GM21717 (cell line): ENCODE measurements around the gene RPL18.
"Not testable (repeated sequence)": the region's sequence is repeated elsewhere in the genome, so short reads cannot be mapped to it uniquely, and the experiment has no call there.

Experiments used
- ATAC-seq: cut with Tn5 transposase; IDR thresholded peaks from one replicate; pipeline ENCODE4 v1.9.1; 2021; ENCODE audit warnings: mild to moderate bottlenecking, moderate library complexity; ENCODE audit not compliant: unreplicated experiment

Gene RPL18

DNA sequence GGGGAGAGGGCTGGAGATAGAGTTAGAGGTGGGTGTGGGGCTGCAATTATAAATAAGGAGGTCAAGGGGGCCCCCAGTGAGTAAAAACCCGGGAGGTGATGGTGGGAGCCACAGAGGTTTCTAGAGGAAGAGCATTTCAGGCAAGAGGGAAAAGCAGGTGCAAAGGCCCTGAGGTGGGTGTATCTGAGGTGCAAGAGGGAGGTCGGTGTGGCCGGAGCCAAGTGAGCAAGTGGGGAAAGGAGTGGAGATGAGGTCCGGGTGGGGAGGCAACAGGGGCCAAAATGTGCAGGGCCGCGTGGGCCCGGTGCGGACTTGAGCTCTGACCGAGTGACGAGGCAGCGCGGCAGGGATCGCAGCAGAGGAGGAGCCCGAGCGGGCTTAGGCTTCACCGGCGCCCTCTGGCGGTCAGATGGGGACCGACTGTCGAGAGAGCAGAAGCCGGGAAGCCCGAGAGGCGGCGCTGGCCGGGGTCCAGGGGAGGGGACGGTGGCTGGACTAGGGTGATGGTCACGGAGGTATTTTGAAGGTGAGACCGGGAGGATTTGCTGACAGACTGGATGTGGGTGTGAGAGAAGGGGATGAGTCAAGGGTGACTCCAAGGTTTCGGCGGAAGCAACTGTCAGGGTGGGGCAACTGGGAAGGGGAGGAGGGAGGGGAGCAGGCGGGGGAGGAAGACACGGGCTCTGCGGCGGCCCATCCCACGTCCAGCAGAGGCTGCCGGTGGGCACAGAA, 30.1 kb downstream of the RPL18 start:
- ATAC-seq = no peak

DNA sequence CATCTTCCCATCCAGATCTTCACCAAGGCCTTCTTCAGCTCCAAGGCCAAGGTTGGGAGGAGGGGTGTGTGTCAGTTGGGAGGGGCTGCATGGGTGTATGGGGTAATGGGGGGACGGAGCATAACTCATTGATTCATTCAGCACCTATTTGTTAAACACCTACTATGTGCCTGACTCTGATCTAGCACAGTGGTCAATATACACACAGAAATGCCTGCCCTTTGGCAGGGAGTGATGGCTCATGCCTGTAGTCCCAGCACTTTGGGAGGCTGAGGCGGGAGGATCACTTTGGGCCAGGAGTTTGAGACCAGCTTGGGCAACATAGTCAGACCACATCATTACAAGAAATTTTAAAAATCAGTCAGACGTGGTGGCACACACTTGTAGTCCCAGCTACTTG, 31.6 kb downstream of the RPL18 start:
- ATAC-seq = no peak

GRCh38 chr19:48582168-48582567, 36.8 kb downstream of the RPL18 start:
- ATAC-seq = no peak

DNA sequence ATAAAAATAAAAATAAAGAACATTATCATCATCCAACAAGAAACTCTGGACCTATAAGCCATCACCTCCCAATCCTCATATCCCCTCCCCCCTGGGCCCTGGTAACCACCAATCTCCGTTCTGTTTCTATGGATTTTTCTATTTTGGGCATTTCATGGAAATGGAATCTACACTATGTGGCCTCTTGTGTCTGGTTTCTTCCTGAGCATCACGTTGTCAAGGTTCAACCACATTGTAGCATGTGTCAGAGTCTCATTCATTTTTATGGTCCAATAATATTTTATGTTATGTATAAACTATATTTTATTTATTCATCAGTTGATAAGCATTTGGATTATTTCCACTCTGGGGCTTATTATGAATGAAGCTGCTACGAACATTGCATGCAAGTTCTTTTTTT, 40.1 kb downstream of the RPL18 start:
- no peak for ATAC-seq

- ATAC-seq = not testable (repeated sequence)
Observed at GRCh38 chr19:48577908-48578307, 41.1 kb downstream of the RPL18 start.

- ATAC-seq = no peak
Observed at GRCh38 chr19:48575931-48576622, 42.9 kb downstream of the RPL18 start.

- ATAC-seq = no peak
Observed at GRCh38 chr19:48573163-48573505, 45.8 kb downstream of the RPL18 start.

GRCh38 chr19:48571378-48572162, 47.4 kb downstream of the RPL18 start:
- no peak for ATAC-seq

- no peak for ATAC-seq
Observed at GRCh38 chr19:48569814-48570213, 49.2 kb downstream of the RPL18 start.

DNA sequence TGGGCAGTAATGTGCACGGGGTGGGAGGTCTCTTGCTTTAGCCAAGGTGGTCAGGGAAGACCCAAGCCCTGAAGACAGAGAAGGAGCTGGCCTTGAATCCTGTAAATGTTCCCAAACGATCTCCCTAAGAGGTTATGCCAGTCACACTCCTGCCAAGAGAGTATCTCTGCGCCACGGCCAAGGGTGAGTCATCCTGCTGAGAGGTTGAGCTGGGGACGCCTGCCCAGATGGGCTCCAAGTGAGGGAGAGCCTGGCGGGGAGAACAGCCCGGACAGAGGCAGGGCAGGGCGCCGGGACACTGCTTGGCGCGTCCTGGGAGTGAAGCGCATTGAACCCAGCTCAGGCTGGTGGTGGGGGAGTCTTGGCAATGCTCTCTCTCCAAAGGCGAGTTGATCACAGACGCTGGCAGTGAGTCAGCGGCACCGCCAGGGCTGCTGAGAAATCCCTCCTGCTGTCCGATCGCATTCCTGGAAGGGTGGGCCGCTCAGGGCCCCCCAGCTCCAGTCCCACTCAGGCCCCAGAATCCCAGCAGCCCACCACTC, 50.6 kb downstream of the RPL18 start:
- ATAC-seq = no peak
